OCI-LY7 (cell line): ENCODE results near the gene ATAD3B. TPM values are rescaled to one million over a fixed set of nuclear protein-coding genes. Genes with fewer than 3 reads are reported as not detected.

ENCODE experiments used
- Bru-seq: library from RNA; stranded (reverse); fragments of 400-500 nt; gene quantifications from one replicate; lab custom pipeline; 2021; lab: Mats Ljungman, UMichigan
- BruChase-seq, 2 experiments: library from RNA; stranded (reverse); fragments of 400-500 nt; gene quantifications; one replicate each; lab custom pipeline; 2021; lab: Mats Ljungman, UMichigan
- BruUV-seq: library from RNA; stranded (reverse); fragments of 400-500 nt; replicated peaks from 2 replicates; lab custom pipeline; 2021; lab: Mats Ljungman, UMichigan
- CTCF ChIA-PET: fragments of 300-600 bp; sonication (Branson Sonifier 250); formaldehyde crosslinking; loops from one replicate; lab custom pipeline; 2022; ENCODE audit warnings: antibody characterized with exemption; ENCODE audit not compliant: unreplicated experiment; lab: Charles Lee
- POLR2A ChIA-PET: fragments of 300-600 bp; sonication (Branson Sonifier 250); formaldehyde crosslinking; loops from one replicate; lab custom pipeline; 2022; ENCODE audit warnings: antibody characterized with exemption; lab: Charles Lee
- DNase-seq: peaks from one replicate; pipeline ENCODE4 v3.0.0-alpha.2; 2015; ENCODE audit warnings: low spot score
- H2AFZ ChIP-seq: fragments of 200-600 bp; sonication (generic), shearing (Covaris generic); 2 replicates; pipeline ENCODE4 v1.6.1; 2014; ENCODE audit warnings: mild to moderate bottlenecking, antibody characterized with exemption, low read length, moderate library complexity
- H3K27ac ChIP-seq: fragments of 200-600 bp; sonication (generic); 2 replicates; pipeline ENCODE4 v1.5.1; 2014; ENCODE audit warnings: mixed run types, low read depth, mild to moderate bottlenecking, moderate library complexity, low read length, inconsistent platforms; ENCODE audit not compliant: poor library complexity, severe bottlenecking
- H3K36me3 ChIP-seq: fragments of 200-600 bp; sonication (generic); 2 replicates; pipeline ENCODE4 v1.6.1; 2014; ENCODE audit warnings: mild to moderate bottlenecking, antibody characterized with exemption, low read length, moderate library complexity, mixed read lengths; ENCODE audit not compliant: insufficient read depth
- H3K4me1 ChIP-seq: fragments of 200-600 bp; sonication (generic); 2 replicates; pipeline ENCODE4 v1.5.1; 2014; ENCODE audit warnings: mild to moderate bottlenecking, low read length; ENCODE audit not compliant: insufficient read depth, poor library complexity, severe bottlenecking
- H3K4me2 ChIP-seq: fragments of 200-600 bp; sonication (generic); 2 replicates; pipeline ENCODE4 v1.6.1; 2014; ENCODE audit warnings: mild to moderate bottlenecking, low read length
- H3K4me3 ChIP-seq: fragments of 200-600 bp; sonication (generic); 2 replicates; pipeline ENCODE4 v1.5.1; 2014; ENCODE audit warnings: mild to moderate bottlenecking, low read depth, low read length; ENCODE audit not compliant: poor library complexity, severe bottlenecking
- H3K79me2 ChIP-seq: fragments of 200-600 bp; sonication (generic); 2 replicates; pipeline ENCODE4 v1.6.1; 2016; ENCODE audit warnings: low read depth, mild to moderate bottlenecking, low read length, moderate library complexity, mixed read lengths; ENCODE audit not compliant: insufficient read depth
- H3K9me2 ChIP-seq: fragments of 200-600 bp; sonication (generic); 2 replicates; pipeline ENCODE4 v1.6.1; 2016; ENCODE audit warnings: mild to moderate bottlenecking, low read length, mixed read lengths; ENCODE audit not compliant: insufficient read depth
- H3K9me3 ChIP-seq: fragments of 200-600 bp; sonication (generic); 2 replicates; pipeline ENCODE4 v1.6.1; 2014; ENCODE audit warnings: mild to moderate bottlenecking, mixed run types, low read length, mixed read lengths
- H4K20me1 ChIP-seq: fragments of 200-600 bp; sonication (generic); 2 replicates; pipeline ENCODE4 v1.6.1; 2014; ENCODE audit warnings: mild to moderate bottlenecking, antibody characterized with exemption, low read length, moderate library complexity, mixed read lengths; ENCODE audit not compliant: insufficient read depth
- EZH2phosphoT487 ChIP-seq: fragments of 200-600 bp; sonication (generic); IDR thresholded peaks from 2 replicates; pipeline ENCODE4 v1.6.1; 2018; ENCODE audit warnings: low read depth, borderline replicate concordance, mild to moderate bottlenecking, mixed run types, antibody characterized with exemption, low read length, moderate library complexity, mixed read lengths
- intact Hi-C: fragments of 100-400 bp; cut with micrococcal nuclease; formaldehyde crosslinking; loops from one replicate; pipeline ENCODE4 v1.10.0; 2022; ENCODE audit not compliant: unreplicated experiment
- long read RNA-seq: library from polyadenylated mRNA; stranded (forward); transcript quantifications from one replicate; pipeline ENCODE4 v2.0.0, GENCODE V29; 2022
- total RNA-seq, 2 experiments: library from RNA; depleted of rRNA in 1 of 2; stranded (reverse); fragments of >200 nt in 1 of 2; shearing (Covaris generic) in 1 of 2; gene quantifications; 2 replicates each; pipeline ENCODE4 v1.2.3, GENCODE V29; 2014 to 2022
- TF ChIP-seq, protein P1 (sequence below): fragments of 200-600 bp; sonication (generic); conservative IDR thresholded peaks from 2 replicates; pipeline ENCODE4 v1.5.1; 2014; ENCODE audit warnings: mild to moderate bottlenecking, antibody characterized with exemption, low read length, moderate library complexity, mixed read lengths

ATAD3B gene, protein sequence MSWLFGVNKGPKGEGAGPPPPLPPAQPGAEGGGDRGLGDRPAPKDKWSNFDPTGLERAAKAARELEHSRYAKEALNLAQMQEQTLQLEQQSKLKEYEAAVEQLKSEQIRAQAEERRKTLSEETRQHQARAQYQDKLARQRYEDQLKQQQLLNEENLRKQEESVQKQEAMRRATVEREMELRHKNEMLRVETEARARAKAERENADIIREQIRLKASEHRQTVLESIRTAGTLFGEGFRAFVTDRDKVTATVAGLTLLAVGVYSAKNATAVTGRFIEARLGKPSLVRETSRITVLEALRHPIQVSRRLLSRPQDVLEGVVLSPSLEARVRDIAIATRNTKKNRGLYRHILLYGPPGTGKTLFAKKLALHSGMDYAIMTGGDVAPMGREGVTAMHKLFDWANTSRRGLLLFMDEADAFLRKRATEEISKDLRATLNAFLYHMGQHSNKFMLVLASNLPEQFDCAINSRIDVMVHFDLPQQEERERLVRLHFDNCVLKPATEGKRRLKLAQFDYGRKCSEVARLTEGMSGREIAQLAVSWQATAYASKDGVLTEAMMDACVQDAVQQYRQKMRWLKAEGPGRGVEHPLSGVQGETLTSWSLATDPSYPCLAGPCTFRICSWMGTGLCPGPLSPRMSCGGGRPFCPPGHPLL
- 43.8 and 54.9 TPM in 2 replicates for total RNA-seq (2014; rRNA removed; shearing (Covaris generic))
- total RNA-seq (2022) = 54.3 and 62.4 TPM in 2 replicates
- percentile 69 among the genes with signal in this experiment for Bru-seq, nascent RNA
- percentile 83 among the genes with signal in this experiment for BruChase-seq, experiment 1, labeled RNA remaining after a 6-hour chase
- BruChase-seq, experiment 2, labeled RNA remaining after a 2-hour chase = percentile 82 among the genes with signal in this experiment
- long read RNA-seq, full-length matches to known transcripts = 12 of 36 reads
- long read RNA-seq, partial matches to known transcripts = 12 of 36 reads
- long read RNA-seq, other reads (novel, unspliced or antisense) = 12 of 36 reads

DNA sequence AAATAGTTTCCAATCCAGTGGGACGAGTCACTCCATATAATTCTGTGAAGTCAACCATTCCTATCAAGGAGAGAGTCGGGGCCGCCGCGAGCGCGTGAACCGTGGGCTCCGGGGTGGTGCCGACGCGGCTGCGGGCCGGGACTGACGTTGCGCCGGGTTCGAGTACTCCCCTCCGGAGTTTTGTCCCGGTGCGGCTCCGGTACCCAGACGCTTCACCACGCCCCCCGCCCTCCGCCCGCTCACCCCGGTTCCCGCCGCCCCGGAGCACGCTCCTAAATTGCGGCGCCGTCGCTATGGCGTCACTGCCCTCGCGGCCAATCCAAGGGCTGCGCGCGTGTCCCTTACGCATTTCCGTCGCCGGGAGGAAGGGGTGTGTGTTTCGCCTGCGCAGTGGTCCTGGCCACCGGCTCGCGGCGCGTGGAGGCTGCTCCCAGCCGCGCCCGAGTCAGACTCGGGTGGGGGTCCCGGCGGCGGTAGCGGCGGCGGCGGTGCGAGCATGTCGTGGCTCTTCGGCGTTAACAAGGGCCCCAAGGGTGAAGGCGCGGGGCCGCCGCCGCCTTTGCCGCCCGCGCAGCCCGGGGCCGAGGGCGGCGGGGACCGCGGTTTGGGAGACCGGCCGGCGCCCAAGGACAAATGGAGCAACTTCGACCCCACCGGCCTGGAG lies at the start of gene ATAD3B:
ATAD3B (plus strand) TSS at position 377 of the 664 bp plus-strand sequence; CDS start at position 497, 120 bp downstream.
- H3K79me2 ChIP-seq = peaks cover 37% of the 10 kb centered on the region
- H3K36me3 ChIP-seq = peaks cover 18% of the 10 kb centered on the region
- peaks cover 25% of the 10 kb centered on the region for H3K4me1 ChIP-seq
- H3K4me2 ChIP-seq = peak within 1 kb of the TSS; percentile 85
- H3K9me3 ChIP-seq = no peaks in the 10 kb centered on the region
- peak within 1 kb of the TSS; percentile 83 for H2AFZ ChIP-seq
- H3K9me2 ChIP-seq = no peaks in the 10 kb centered on the region
- ChIA-PET CTCF (interaction anchor here (0.5 kb wide), 1 partner anchor 198 kb away, joined by 8 read pairs; the partner anchor contains the start of gene UBE2J2), POLR2A (no interaction called here)
- TF ChIP-seq EZH2phosphoT487 = no peak
- TF ChIP-seq, protein P1, sequence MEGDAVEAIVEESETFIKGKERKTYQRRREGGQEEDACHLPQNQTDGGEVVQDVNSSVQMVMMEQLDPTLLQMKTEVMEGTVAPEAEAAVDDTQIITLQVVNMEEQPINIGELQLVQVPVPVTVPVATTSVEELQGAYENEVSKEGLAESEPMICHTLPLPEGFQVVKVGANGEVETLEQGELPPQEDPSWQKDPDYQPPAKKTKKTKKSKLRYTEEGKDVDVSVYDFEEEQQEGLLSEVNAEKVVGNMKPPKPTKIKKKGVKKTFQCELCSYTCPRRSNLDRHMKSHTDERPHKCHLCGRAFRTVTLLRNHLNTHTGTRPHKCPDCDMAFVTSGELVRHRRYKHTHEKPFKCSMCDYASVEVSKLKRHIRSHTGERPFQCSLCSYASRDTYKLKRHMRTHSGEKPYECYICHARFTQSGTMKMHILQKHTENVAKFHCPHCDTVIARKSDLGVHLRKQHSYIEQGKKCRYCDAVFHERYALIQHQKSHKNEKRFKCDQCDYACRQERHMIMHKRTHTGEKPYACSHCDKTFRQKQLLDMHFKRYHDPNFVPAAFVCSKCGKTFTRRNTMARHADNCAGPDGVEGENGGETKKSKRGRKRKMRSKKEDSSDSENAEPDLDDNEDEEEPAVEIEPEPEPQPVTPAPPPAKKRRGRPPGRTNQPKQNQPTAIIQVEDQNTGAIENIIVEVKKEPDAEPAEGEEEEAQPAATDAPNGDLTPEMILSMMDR = no peak
- peak within 1 kb of the TSS; percentile 83 for H3K27ac ChIP-seq
- peak; percentile 92 for DNase-seq
- intact Hi-C loops = loop anchor here (1.0 to 2.0 kb wide), 3 partner anchors 9 to 163 kb away; partner anchors contain the start of gene PUSL1
- no TSS peak for BruUV-seq
- H4K20me1 ChIP-seq = no peaks in the 10 kb centered on the region
- H3K4me3 ChIP-seq = peak within 1 kb of the TSS; percentile 97

DNA sequence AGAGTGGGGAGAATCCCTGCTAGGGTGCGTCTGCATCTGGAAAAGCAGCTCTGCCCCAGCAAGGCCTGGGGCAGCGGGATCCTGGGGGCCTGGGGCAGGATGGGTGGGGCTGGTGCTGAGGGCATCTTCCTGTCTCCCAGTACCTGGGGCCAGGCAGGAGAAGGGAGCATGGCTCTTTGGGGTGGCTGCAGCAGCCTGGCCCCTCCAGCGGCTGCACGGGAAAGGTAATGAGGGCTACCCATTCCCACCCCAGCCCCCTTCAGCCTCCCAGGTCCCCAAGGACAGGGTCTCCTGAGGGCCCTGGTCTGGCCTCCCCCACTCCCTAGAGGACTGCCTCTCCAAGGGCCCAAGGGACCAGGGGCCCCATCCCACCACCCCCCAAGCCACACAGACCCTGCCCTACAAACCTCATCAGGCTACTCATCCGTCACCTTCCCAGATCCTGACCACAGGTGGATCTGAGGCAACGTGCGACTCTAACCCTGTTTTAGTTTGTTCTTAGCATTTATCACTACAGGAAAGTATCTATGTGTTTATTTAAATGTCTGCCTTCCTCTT lies 49.6 kb upstream of the ATAD3B start:
- H3K4me1 ChIP-seq = no peaks in the 10 kb centered on the region
- H3K4me3 ChIP-seq = no peak overlapping the region
- H4K20me1 ChIP-seq = no peaks in the 10 kb centered on the region
- intact Hi-C loops = no loop called here
- TF ChIP-seq EZH2phosphoT487 = no peak
- TF ChIP-seq, protein P1 = no peak
- no peak overlapping the region for H3K4me2 ChIP-seq
- H3K9me3 ChIP-seq = no peaks in the 10 kb centered on the region
- DNase-seq = no peak
- no peaks in the 10 kb centered on the region for H3K36me3 ChIP-seq
- no peaks in the 10 kb centered on the region for H3K9me2 ChIP-seq
- BruUV-seq = no TSS peak
- POLR2A ChIA-PET = no interaction called here
- no peaks in the 10 kb centered on the region for H3K79me2 ChIP-seq
- no peak overlapping the region for H3K27ac ChIP-seq
- H2AFZ ChIP-seq = no peak overlapping the region
- CTCF ChIA-PET = no interaction called here
